ENCODE data around the gene ADCY6.

The ADCY6 gene

DNA sequence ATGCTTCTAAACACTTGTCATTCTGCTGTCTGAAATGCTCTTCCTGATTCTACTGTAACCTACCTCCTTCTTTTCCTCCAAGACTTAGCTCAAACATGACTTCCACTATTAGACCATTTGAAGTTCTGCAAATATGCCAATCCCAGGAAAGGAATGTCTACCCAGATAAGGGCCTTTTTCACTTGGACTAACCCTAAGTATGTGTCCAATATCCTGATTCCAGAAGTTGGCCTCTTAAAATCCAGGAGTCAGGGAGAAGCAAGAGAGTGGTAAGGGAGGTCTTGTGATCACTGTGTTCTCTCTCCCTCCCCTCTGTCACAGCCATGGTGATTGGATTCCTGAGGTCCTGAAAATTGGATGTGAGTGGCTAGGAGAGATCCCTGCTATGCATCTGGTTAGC lies 30.2 kb downstream of the ADCY6 start:
- TF ChIP-seq, protein P1, sequence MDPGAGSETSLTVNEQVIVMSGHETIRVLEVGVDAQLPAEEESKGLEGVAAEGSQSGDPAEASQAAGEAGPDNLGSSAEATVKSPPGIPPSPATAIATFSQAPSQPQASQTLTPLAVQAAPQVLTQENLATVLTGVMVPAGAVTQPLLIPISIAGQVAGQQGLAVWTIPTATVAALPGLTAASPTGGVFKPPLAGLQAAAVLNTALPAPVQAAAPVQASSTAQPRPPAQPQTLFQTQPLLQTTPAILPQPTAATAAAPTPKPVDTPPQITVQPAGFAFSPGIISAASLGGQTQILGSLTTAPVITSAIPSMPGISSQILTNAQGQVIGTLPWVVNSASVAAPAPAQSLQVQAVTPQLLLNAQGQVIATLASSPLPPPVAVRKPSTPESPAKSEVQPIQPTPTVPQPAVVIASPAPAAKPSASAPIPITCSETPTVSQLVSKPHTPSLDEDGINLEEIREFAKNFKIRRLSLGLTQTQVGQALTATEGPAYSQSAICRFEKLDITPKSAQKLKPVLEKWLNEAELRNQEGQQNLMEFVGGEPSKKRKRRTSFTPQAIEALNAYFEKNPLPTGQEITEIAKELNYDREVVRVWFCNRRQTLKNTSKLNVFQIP (CRISPR knock-in tag; IDR thresholded peaks at IDR 0.05; ENCODE audit: borderline replicate concordance, low read depth) = no peak
- no peak for TF ChIP-seq OSR1 (CRISPR knock-in tag; IDR thresholded peaks at IDR 0.05)
- TF ChIP-seq ESRRG (CRISPR knock-in tag; IDR thresholded peaks at IDR 0.05) = no peak
- no peak for TF ChIP-seq ZC3H10 (CRISPR knock-in tag; IDR thresholded peaks at IDR 0.05)
- TF ChIP-seq ISL1 (CRISPR knock-in tag; IDR thresholded peaks at IDR 0.05) = no peak
- no peak for TF ChIP-seq ZNF70 (CRISPR knock-in tag; IDR thresholded peaks at IDR 0.05)
- TF ChIP-seq BACH2 (CRISPR knock-in tag; IDR thresholded peaks at IDR 0.05; ENCODE audit: borderline replicate concordance) = no peak
- no peak; the same call in 2 of the 3 replicates for ATAC-seq

DNA sequence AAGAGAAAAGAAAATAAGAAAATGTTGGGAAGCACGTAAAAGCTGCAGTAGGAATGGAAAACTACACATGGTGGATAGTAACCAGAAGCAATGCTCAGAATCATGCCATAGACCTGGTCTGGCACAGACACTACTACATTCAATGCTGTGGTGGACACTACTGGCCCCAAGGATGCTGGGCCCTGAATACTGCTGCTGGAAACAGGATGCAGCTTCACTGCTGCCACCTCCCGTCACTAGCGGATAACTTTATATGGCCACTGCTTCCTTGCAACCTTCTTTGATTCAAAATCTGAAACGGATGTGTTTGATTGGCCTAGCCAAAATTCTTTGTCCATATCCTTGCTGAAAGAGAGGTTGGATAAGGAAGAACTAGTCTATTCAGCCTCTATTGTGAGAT lies 30.7 kb downstream of the ADCY6 start:
- TF ChIP-seq TOX (CRISPR knock-in tag; IDR thresholded peaks at IDR 0.05; ENCODE audit: borderline replicate concordance) (no peak), SNAI2 (CRISPR knock-in tag; IDR thresholded peaks at IDR 0.05) (no peak), RARB (CRISPR knock-in tag; IDR thresholded peaks at IDR 0.05) (no peak), ZNF8 (CRISPR knock-in tag; IDR thresholded peaks at IDR 0.05) (no peak), ZNF70 (CRISPR knock-in tag; IDR thresholded peaks at IDR 0.05) (no peak), GLIS3 (CRISPR knock-in tag; IDR thresholded peaks at IDR 0.05) (no peak), OSR1 (CRISPR knock-in tag; IDR thresholded peaks at IDR 0.05) (no peak), TCF4 (CRISPR knock-in tag; IDR thresholded peaks at IDR 0.05; ENCODE audit: borderline replicate concordance) (no peak), ZC3H10 (CRISPR knock-in tag; IDR thresholded peaks at IDR 0.05) (no peak), PPARA (CRISPR knock-in tag; IDR thresholded peaks at IDR 0.05; ENCODE audit: borderline replicate concordance) (no peak), ZFP3 (CRISPR knock-in tag; IDR thresholded peaks at IDR 0.05) (no peak), CREB5 (CRISPR knock-in tag; IDR thresholded peaks at IDR 0.05; ENCODE audit: low read depth) (no peak), ISL1 (CRISPR knock-in tag; IDR thresholded peaks at IDR 0.05) (no peak), CSRNP3 (CRISPR knock-in tag; IDR thresholded peaks at IDR 0.05) (no peak), ZFP30 (CRISPR knock-in tag; IDR thresholded peaks at IDR 0.05) (no peak), BACH2 (CRISPR knock-in tag; IDR thresholded peaks at IDR 0.05; ENCODE audit: borderline replicate concordance) (no peak), ARNTL (CRISPR knock-in tag; IDR thresholded peaks at IDR 0.05; ENCODE audit: borderline replicate concordance, low read depth) (no peak), ZNF565 (CRISPR knock-in tag; conservative IDR thresholded peaks at IDR 0.05; ENCODE audit: low read depth) (no peak)
- TF ChIP-seq, protein P2, sequence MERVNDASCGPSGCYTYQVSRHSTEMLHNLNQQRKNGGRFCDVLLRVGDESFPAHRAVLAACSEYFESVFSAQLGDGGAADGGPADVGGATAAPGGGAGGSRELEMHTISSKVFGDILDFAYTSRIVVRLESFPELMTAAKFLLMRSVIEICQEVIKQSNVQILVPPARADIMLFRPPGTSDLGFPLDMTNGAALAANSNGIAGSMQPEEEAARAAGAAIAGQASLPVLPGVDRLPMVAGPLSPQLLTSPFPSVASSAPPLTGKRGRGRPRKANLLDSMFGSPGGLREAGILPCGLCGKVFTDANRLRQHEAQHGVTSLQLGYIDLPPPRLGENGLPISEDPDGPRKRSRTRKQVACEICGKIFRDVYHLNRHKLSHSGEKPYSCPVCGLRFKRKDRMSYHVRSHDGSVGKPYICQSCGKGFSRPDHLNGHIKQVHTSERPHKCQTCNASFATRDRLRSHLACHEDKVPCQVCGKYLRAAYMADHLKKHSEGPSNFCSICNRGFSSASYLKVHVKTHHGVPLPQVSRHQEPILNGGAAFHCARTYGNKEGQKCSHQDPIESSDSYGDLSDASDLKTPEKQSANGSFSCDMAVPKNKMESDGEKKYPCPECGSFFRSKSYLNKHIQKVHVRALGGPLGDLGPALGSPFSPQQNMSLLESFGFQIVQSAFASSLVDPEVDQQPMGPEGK (CRISPR knock-in tag; IDR thresholded peaks at IDR 0.05; ENCODE audit: borderline replicate concordance) = no peak
- no peak for ATAC-seq

DNA sequence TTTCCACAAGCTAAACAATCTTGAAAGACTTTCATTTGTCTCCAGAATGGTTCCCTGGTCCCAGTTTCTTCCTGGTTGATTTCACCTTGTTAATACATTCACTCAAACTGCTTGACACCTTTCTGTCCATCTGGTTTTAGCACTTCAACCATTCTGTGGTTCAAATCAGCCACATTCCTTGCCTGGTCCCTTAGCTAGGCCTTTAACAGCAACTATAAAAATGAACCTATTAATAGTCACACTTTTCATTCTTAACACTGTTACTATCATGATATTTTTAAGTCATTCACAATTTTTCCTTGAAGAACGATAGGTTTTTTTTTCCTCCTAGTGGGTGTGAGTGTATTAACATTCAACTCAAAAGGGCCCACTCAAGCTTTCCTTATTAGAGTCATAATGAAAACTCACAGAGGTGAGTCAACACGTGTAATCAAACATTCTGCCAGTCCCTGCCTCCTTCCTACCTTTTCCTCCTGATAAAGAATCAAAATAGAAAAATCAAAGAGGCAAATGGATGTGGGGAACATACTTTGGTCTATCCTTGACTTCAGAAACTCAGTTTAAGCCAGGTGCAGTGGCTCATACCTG lies 38.0 kb downstream of the ADCY6 start:
- no peak for ATAC-seq
- TF ChIP-seq TCF4 (CRISPR knock-in tag; IDR thresholded peaks at IDR 0.05; ENCODE audit: borderline replicate concordance) = no peak
- TF ChIP-seq TSHZ2 (CRISPR knock-in tag; IDR thresholded peaks at IDR 0.05) = no peak
- no peak for TF ChIP-seq CREB5 (CRISPR knock-in tag; IDR thresholded peaks at IDR 0.05; ENCODE audit: low read depth)
- no peak for TF ChIP-seq ISL1 (CRISPR knock-in tag; IDR thresholded peaks at IDR 0.05)
- TF ChIP-seq SNAI2 (CRISPR knock-in tag; IDR thresholded peaks at IDR 0.05) = no peak
- no peak for TF ChIP-seq ZFP3 (CRISPR knock-in tag; IDR thresholded peaks at IDR 0.05)
- no peak for TF ChIP-seq ZNF565 (CRISPR knock-in tag; conservative IDR thresholded peaks at IDR 0.05; ENCODE audit: low read depth)
- no peak for TF ChIP-seq PPARA (CRISPR knock-in tag; IDR thresholded peaks at IDR 0.05; ENCODE audit: borderline replicate concordance)
- TF ChIP-seq ZNF70 (CRISPR knock-in tag; IDR thresholded peaks at IDR 0.05) = no peak
- TF ChIP-seq, protein P1 (CRISPR knock-in tag; IDR thresholded peaks at IDR 0.05; ENCODE audit: borderline replicate concordance, low read depth) = no peak
- no peak for TF ChIP-seq ESRRG (CRISPR knock-in tag; IDR thresholded peaks at IDR 0.05)
- TF ChIP-seq OSR1 (CRISPR knock-in tag; IDR thresholded peaks at IDR 0.05) = no peak
- no peak for TF ChIP-seq GLIS3 (CRISPR knock-in tag; IDR thresholded peaks at IDR 0.05)
- no peak for TF ChIP-seq ZC3H10 (CRISPR knock-in tag; IDR thresholded peaks at IDR 0.05)
- TF ChIP-seq TOX (CRISPR knock-in tag; IDR thresholded peaks at IDR 0.05; ENCODE audit: borderline replicate concordance) = no peak
- TF ChIP-seq CSRNP3 (CRISPR knock-in tag; IDR thresholded peaks at IDR 0.05) = no peak

Data from SK-N-SH treated with all-trans-retinoic acid at 6 μM for 48 hours (cell line).